GM21367 (cell line): ENCODE results near the gene TXNRD2.

Experiments
- ATAC-seq: cut with Tn5 transposase; IDR thresholded peaks from one replicate; pipeline ENCODE4 v1.9.1; 2021; ENCODE audit not compliant: unreplicated experiment

Gene TXNRD2

GRCh38 chr22:19878461-19879245 is 63.0 kb downstream of the TXNRD2 start:
- no peak for ATAC-seq

- no peak for ATAC-seq
Observed at GRCh38 chr22:19877626-19878339, 63.8 kb downstream of the TXNRD2 start.

- ATAC-seq: no peak
Observed at GRCh38 chr22:19876941-19877625, 64.5 kb downstream of the TXNRD2 start.

GRCh38 chr22:19876314-19876940 is 65.2 kb downstream of the TXNRD2 start:
- ATAC-seq: no peak

- ATAC-seq: no peak
Observed at GRCh38 chr22:19875531-19876313, 65.9 kb downstream of the TXNRD2 start.

GRCh38 chr22:19875061-19875530 is 66.5 kb downstream of the TXNRD2 start:
- no peak for ATAC-seq

GRCh38 chr22:19874307-19875060 is 67.1 kb downstream of the TXNRD2 start:
- no peak for ATAC-seq

- ATAC-seq: no peak
Observed at GRCh38 chr22:19873960-19874306, 67.7 kb downstream of the TXNRD2 start.

- ATAC-seq: no peak
Observed at GRCh38 chr22:19873138-19873959, 68.3 kb downstream of the TXNRD2 start.

- no peak for ATAC-seq
Observed at GRCh38 chr22:19872779-19873137, 68.9 kb downstream of the TXNRD2 start.

- ATAC-seq: no peak
Observed at GRCh38 chr22:19871845-19872778, 69.5 kb downstream of the TXNRD2 start.

GRCh38 chr22:19871023-19871844 is 70.4 kb downstream of the TXNRD2 start:
- no peak for ATAC-seq

GRCh38 chr22:19870153-19871022 is 71.2 kb downstream of the TXNRD2 start:
- no peak for ATAC-seq

- ATAC-seq: no peak
Observed at GRCh38 chr22:19869497-19870152, 72.0 kb downstream of the TXNRD2 start.

- no peak for ATAC-seq
Observed at GRCh38 chr22:19868773-19869471, 72.7 kb downstream of the TXNRD2 start.
